ENCODE measurements around the gene CLEC12A.
A peak's percentile ranks its signal among the peaks of the same experiment; 100 is the strongest.
"Not testable (repeated sequence)": the region's sequence is repeated elsewhere in the genome, so short reads cannot be mapped to it uniquely, and the experiment has no call there.

CLEC12A gene

DNA sequence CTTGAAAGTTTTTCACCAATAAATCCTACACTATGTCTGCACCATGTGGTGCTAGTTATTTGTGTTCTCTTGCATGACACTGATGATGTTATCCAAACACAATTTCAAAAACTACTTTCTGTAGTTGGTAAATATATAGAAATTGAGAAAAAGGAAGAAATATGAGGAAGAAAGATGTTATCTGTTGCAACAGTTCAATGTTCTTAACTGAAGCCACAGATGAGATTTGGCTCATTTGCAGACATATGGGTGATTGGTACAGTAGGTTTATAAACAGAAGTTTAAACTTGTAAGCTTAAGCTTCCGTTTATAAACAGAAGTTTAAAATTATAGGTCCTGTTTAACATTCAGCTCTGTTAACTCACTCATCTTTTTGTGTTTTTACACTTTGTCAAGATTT, at the start of gene CLEC12A:
Gene CLEC12A, plus strand, starts transcription at position 229 of the 400 bp plus-strand sequence. CDS start 188 bp downstream, outside the sequence.
- no peak for DNase-seq

DNA sequence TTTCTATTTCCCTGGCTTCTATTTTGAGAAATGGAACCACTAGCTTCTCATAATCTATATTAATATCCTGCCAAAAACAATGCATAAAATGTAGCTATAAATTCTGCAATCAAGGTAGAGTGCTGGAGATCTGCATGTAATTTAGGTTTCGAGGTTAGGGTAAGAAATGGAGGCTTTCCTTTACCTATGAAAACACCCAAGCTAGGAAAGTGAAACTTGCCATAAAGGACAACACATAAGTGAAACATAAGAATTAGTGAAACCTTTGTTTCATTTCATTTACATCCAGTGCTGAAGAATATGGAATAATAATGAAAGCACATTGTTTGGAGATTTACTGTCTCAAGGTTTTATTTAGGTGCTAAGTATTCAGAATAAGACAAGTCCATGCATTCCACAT, 48.8 kb upstream of the CLEC12A start:
- no peak for DNase-seq

DNA sequence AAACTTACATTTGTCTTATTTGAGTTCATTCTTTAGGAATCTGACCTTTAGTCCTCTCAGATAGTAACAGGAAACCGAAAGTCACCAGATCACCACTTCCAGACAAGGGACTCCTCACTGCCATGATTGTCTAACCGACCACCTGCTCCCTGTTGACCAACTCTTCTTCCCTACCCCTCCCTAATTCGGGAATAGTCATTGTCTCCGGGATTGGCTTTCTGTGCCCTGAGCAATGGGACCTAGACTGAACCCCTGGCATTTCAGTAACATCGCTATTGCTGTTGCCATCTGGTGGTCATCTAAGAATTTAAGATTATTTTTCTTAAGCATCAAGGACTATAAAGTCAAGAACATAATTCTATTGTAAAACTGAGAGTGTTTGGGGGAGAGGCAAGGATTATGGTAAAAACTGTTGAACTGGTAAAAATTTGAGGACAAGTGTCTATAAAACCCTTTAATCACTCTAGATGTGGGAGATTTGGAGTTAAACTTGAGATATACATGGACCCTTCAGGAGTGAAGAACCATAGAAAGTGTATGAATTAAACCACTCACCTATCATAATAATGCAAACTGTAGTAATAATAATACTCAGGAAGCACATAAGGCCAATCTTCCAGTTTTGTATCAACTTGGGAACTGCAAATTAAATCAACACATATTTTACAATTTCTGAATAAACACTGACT, 45.4 kb upstream of the CLEC12A start:
- DNase-seq = peak; percentile 37

DNA sequence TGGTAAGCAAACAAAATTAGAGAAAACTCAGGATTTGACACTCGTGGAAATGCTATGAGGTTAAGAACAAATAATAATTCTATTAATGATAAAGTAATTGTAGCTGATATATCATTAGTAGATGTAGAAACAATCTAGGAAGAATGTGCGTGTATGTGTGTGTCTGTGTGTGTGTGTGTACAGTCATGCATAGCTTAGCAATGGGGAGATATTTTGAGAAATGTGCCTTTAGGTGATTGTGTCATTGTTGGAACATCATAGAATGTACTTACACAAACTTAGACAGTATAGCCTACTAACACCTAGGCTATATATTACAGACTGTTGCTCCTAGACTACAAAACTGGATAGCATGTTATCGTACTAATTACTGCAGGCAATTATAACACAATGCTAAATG, 44.3 kb upstream of the CLEC12A start:
- no peak for DNase-seq

DNA sequence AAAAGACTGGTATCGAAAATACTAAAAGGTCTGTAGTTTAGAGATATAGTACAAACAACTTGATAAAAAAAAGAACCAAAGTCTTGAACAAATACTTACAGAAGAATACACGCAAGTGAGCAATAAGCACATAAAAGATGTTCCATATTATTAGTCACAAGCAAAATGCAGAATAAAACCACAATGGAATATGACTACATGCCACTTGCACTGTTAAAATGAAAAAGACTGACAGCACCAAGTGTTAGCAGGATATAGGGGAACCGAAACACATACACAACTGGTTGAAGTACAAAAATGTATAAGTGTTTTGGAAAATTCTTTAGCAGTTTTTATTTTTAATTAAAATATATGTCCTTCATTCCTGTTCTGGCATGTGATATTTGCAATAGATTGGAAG, 42.6 kb upstream of the CLEC12A start:
- no peak for DNase-seq

DNA sequence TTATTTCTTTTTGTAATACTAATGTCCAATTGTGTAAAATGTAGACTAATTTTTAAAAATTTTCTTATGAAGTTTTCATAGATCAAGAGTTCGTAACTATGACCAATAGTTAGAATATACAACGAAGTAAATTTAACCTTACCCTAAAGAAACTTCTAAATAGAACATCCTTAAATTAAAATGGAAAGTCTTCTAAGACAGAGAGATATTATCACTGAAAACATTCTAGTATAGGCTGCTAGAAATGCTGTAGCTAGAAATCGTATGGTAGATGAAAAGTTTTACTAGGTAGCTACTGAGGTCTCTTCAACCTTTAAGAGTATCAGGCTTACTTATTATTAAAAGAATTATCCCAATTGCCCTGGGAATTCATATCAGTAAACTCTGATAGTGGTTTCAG, 40.0 kb upstream of the CLEC12A start:
- DNase-seq = no peak

DNA sequence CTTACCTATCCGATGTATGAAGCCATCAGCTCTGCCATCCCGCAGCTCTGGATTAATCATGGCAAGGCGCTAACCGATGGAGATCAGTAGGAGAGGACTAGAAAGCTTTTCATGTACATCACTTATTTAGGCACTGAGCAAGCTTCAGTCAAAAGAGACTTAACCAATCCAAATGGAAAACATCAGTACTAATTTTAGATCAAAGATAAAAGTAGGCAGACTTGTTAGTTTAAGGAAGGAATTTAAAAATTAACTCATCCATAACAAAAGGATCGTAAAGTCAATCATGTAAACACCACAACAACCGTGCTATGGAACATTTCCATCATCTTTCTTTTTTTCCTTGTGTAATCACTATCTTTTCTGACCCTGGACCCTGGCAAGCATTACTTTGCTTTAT, 38.9 kb upstream of the CLEC12A start, which contains the start of gene CLEC2A:
Gene CLEC2A, minus strand, starts transcription at position 101 of the 400 bp plus-strand sequence. Its CDS starts 41 bp downstream, at position 60.
- DNase-seq = no peak

DNA sequence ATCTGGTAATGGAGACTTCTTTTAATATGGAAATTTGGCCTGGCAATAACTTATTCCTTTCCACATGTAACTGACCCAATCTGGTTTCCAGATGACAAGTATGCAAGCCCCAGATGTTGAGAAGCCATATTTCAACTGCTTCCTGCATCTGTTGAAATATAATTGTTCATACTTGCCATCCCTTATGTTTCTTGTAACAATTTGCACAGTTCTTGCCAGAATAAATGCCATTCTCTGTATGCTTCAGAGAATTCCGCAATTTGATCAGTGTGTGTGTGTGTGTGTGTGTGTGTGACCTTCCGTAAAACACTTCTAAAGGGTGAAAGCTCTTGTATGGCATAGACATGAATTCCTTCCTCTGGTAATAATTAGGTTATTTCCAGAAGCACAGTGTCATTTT, 37.3 kb upstream of the CLEC12A start:
- DNase-seq = no peak

DNA sequence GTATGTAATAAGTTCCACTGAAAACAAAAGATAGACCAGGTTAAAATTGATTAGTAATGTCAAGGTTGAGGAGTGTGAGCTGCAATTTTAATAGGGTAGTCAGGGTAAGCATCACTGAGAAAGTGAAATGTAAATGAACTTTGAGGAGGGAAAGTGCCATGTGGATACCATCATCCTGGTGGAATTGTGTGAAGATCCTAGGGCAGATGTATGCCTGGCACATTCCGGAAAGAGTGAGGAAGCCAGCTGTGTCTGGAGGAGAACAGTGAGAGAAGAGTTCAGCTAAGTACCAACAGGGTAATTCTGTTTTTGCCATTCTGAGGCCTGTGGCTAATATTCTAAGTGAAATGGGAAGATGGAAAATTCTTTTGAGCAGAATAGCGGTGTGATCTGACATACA, 36.2 kb upstream of the CLEC12A start:
- no peak for DNase-seq

DNA sequence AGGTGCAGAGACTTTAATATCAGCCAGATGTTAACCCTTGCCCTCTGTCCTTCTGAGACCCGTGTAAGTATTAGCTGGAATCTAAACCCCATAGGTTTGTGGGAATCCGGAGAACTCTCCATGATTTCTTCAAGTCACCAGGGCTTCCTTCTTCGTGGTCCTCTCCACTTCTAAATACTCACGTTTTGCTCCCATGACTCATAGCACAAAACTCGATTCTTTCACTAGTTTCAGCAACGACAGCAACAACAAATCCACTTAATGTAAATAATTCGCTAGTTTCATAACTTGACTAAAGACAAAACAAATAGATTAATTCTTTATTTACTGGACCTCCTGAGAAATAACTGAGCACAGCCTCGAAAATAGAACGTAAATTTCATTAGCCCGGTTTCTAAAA, 34.6 kb upstream of the CLEC12A start:
- no peak for DNase-seq

DNA sequence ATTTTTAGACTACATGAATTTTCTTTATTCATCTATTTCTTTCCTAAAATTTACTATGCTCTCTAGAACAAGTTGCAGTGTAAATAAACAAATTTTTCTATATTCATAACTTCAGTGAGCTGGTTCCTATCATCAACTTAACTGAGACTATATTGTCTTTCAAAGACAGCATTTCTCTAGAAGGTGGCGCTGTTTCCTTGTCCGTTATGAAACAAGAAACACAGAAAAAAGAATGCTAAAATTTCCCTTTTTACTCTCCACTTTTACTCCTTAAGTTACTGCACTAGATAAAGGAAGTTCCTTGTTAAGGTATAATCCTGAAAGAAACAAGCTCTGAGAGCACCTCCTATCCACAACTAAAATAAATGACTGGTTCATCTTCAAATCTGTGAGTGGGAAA, 30.8 kb upstream of the CLEC12A start:
- no peak for DNase-seq

DNA sequence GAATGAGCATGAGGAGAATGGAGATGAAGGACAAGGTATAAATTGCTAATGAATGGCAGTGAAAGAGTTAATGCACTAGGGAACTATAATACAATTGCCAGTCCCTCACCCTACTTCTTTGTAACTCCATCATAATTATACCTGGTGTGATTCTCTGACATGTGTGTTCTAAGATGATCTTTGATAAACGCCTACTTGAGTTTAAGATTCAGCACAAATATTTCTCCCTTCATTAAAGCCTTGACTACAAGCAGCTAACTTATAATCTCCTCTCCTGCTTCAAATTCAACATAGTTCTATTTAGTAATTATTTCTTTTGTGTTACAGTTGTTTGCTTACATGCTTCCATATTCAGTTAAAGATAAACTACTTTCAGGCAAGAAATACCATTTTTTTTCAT, 29.4 kb upstream of the CLEC12A start:
- DNase-seq = no peak

DNA sequence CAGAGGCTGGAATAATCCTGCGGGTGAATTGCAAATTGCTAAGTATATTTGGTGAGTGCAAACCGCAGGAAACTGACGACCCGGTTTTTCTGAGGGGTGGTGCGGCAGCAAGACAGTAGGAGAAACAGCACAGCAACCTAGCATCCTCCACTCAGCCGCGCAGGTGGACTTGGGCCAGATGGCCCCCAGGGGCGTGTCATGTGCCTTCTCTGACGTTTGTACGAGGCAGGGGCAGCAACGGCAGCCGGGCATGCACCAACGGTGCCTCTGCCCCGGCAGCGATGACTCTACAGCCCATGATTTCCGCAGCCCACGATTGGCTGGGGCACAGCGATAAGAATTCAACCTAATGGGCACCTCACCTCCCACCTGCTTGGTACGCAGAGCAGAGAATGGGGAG, 28.0 kb upstream of the CLEC12A start:
- DNase-seq = no peak

DNA sequence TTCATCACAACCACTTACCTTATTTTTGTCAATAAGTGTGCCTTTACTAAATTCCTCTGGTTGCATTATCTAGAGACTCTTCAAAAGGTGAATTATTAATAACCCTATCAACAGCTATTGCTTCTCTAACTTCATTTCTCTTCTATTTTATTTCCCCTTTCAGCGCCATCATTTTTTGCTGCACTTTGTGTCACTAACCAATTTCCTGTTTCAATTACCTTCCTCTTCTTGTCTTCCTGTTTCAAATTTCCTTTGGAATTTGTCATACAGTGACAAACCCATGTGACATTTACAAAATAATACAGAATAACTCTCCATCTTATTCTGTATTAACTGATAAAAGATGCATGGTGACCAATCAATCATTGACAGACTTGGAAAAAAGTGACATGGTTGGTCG, 26.8 kb upstream of the CLEC12A start:
- DNase-seq = no peak

DNA sequence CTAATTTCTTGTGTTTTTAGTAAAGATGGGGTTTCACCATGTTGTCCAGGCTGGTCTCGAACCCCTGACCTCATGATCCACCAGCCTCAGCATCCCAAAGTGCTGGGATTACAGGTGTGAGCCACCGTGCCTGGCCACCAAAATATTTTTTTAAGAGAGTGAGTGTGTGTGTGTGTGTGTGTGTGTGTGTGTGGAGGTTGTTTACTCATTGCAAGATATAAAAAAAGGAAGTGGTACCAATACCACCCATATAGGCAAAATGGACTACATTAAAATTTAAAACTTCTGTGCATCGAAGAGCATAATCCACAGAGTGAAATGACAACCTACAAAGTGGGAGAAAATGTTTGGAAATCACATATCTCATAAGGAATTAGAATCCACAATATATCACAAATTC, 23.5 kb upstream of the CLEC12A start:
- no peak for DNase-seq

DNA sequence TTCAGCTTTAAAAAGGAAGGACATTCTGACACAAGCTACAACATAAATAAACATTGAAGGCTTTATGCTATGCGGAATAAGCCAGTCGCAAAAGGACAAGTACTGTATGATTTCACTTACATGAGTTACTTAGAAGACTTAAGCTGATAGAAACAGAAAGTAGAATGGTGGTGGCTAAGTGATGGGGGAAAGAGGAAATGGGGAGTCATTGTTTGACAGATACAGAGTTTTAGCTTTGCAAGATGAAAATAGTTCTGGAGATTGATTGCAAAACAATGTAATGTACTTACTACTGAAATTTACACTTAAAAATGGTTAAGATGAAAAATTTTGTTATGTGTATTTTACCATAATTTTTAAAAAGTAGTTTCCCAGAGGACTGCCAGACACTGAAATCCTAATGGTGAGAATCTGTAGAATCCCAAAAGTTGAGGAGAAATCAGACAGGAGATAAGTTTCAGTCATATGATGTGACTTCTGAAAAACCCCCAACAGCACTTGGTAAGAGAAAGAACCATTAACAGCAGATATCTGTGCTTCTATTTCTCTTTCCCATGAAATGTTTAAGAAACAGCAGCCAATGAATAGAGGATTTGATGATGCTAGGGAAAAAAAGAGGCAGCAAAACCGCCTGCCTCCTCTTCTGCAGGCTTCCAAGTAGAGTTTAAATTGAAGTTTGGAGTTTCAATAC, 22.5 kb upstream of the CLEC12A start:
- DNase-seq = peak; percentile 79

DNA sequence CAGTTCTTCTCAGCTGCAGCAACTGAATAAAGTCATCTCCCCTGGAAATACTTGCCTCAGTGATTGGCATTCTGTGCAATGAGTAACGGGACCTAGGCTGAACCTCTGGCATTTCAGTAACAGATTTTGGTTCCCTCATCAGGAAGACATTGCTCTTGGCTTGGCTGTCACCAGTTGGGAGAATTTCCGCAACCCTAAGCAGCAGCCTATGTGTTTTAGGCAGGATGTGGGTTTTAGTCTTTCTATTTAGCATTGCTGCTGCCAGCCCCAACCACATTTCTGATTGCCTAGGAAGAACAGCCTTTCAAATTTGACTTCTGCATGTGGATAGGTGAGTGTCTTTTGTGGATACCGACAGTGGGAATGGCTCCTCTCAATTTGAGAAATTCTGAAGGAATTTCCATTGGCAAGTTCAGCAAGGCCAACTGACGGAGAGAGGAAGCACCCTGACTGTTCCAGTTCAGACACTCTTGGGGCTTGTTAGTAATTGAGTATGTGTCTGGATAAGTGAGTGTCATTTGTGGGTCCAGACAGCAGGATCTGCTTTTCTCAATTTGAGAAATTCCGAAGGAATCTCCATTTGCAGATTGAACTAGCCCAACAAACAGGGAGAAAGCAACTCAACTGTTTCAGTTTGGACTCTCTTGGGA, 20.1 kb upstream of the CLEC12A start:
- DNase-seq = peak; percentile 57

DNA sequence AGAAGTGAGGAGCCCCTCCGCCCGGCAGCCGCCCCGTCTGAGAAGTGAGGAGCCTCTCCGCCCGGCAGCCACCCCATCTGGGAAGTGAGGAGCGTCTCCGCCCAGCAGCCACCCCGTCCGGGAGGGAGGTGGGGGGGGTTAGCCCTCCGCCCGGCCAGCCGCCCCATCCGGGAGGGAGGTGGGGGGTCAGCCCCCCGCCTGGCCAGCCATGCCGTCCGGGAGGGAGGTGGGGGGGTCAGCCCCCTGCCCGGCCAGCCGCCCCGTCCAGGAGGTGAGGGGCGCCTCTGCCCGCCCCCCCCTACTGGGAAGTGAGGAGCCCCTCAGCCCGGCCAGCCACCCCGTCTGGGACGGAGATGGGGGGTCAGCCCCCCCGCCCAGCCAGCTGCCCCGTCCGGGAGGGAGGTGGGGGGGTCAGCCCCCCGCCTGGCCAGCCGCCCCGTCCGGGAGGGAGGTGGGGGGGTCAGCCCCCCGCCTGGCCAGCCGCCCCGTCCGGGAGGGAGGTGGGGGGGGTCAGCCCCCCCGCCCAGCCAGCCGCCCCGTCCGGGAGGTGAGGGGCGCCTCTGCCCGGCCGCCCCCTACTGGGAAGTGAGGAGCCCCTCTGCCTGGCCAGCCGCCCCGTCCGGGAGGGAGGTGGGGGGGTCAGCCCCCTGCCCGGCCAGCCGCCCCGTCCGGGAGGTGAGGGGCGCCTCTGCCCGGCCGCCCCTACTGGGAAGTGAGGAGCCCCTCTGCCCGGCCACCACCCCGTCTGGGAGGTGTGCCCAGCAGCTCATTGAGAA, 18.1 kb upstream of the CLEC12A start:
- DNase-seq = not testable (repeated sequence)

DNA sequence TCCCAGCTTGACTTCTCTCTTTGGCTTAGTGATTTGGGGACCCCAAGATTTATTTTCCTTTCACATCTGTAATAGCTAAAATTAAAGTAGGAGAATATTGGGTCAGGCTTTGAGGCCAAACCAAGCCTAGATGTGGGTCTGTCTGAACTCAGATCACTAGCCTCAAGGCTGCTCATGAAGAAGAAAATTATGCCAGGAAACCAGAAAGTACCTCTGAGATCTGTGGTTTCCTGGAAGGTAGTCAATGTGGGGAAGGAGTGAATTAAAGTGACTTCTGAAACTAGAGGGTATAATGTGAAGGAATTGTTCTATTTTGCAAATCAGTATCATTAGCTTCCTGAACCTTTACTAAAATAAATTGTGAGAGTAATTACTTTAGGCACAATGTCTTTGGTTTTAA, 13.4 kb upstream of the CLEC12A start:
- peak; percentile 33 for DNase-seq

DNA sequence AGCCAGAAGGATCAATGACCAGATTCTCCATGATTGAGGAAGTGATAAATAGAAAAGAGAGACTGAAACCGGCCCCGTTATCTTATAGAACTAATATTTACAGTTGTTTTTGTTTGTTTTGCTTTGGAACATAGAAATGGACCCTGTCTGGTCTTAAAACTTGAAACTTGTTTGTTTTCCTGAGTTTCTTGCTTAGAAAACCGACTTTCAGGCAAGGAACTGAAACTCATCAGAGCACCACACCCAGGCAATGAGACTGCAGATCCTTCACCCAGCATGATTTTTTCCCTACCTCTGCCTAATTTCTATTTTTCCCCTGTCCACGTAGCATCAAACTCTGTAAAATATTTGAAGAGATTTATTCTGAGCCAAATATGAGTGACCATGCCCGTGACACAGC, 10.6 kb upstream of the CLEC12A start:
- DNase-seq = no peak

DNA sequence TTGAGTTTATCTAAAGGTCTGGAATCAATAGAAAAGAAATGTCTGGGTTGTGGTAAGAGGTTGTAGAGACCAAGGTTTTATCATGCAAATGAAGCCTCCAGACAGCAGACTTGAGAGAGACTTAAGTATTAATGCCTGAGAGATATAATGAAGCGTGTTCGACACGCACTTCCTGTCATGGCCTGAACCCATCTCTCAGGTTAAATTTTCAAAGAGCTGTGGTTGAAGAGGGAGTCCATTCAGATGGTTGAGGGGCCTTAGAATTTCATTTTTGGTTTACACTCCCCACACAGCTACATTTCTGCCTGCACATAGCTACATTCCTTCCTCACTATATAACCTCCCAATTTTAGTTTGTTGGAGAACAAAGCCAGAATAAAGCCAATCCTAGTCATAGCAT, 10.1 kb upstream of the CLEC12A start:
- no peak for DNase-seq

DNA sequence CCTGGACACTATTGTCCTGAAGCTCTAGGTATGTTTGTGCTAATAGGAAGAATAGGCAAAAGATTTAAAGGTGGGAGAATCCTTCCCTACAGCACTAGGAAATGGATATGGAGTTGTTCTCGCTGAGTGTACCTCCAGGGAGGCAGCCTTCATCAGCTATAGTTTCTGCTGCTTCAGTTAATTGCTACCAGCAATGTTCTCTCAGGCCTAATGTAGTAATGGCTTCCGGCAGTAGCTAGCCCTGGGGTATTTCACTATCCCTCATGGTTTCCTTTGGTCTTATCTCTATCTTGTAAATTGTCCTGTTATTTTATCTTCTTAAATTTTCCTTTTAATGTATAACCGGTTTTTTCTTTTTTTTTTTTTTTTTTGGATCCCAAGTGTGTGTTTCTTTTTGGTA, 9.3 kb upstream of the CLEC12A start:
- DNase-seq = no peak

DNA sequence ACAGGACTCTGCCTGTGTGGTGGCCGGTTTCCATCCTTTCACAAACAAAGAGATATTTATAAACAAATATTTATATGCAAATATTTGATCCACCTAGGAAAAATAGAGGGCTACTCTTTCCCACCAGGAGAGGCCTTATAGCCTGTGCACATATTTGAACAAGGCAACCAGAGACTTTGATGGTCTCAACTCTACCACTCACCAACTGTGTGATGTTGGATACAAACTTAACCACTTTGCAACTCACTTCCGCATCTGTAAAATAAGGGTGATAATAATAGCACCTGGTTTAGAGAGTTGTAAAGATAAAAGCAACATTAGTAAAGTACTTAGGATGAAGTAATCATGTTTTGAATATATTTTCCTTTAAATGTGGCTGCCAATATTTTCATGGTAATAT, 1.5 kb upstream of the CLEC12A start:
- DNase-seq = no peak

All from activated CD4-positive, alpha-beta T cell treated with anti-CD3 and anti-CD28 coated beads, Interleukin-2, amount 50 U/mL, for 16 hours (primary cell).